NCI-H146 (cell line): ENCODE measurements around the gene KLHDC8A.
"Not testable (repeated sequence)": the region's sequence is repeated elsewhere in the genome, so short reads cannot be mapped to it uniquely, and the experiment has no call there.

Source experiments
- DNase-seq: peaks from one replicate; lab custom pipeline; 2025; lab: John Stamatoyannopoulos, UW

KLHDC8A gene

DNA sequence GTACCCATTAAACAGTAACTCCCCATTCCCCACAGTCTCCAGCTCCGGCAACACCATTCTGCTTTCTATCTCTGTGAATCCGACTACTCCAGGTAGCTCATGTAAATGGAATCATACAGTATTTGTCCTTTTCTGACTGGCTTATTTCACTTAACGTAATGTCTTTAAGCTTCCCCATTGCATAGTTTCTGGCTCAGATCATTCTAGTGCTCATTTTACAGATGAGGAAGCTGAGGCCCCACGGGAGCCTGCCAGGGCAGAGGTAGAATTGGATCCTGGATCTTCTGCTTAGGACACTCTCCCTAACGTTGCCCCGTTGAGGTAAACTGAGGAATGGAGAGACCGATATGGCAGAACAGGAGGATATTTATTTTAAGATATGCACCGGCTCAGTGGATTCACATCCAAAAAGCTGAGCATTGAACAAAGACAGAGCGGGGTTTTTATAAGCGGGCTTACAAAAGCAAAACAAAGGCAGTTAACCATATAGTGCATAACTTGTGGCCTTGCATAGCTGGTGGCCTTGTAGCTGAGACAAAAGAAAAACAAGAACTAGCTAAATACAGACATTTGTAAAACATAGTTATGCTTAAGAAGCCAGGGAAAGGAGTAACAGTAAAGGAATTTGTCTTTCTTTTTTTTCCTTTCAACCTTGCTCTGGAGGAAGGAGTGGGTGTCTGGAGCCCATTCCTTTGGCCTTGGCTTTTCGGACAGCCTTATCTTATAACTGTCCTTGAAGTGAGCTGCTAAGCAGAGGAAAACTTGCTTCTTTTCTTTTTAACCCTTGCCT, 15.3 kb upstream of the KLHDC8A start:
- DNase-seq = no peak

DNA sequence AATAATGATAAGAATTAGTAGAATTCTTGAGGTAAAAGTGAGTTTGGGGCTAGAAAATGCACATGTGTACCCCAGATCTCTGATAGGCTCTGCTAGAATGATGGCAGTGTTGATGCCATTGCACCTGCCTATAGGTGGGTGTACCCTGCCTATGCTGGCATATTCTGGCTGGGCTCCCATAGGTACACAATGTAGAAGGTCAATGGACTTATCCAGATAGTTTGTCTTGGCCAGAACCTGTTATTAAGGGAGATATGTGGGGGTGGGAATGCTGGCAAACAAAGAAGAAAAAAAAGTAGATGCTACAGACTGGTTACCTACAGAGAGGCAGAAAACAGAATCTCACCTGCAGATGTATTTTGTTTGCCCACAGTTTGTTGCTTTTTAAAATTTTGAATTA, 14.1 kb upstream of the KLHDC8A start:
- peak; percentile 77 for DNase-seq

DNA sequence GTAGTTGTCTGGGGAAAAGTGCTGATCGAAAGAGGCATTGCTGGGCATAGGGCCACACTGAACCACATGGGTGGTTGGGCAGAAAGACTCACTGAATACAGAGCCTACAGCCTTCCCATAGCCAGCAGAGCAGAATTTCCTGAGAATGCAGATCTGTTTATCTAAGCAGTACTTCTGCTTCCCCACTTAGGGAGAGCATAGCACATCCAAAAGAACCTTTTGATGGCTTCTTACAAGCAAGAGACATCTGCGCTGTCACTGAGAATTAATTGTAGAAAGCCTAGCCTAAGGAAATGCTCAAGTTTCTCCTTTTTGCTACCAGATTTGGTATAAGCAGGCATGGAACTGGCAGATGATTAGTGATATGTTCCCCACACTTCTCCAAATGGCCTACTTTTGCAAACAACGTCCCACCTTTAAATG, 13.0 kb upstream of the KLHDC8A start:
- no peak for DNase-seq

DNA sequence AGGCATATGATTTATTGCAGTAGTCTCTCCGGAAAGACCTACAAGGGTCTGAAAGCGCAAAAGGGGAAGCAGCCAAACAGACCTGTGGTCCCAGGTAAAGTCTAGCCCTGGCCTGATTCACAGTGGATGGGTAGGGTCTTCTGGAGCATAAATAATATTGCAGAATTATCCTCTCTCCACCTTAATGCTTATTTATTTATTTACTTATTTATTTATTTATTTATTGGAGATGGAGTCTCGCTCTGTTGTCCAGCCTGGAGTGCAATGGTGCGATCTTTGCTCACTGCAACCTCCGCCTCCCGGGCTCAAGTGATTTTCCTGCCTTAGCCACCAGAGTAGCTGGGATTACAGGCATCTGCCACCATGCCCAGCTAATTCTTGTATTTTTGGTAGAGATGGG, 11.8 kb upstream of the KLHDC8A start:
- no peak for DNase-seq

DNA sequence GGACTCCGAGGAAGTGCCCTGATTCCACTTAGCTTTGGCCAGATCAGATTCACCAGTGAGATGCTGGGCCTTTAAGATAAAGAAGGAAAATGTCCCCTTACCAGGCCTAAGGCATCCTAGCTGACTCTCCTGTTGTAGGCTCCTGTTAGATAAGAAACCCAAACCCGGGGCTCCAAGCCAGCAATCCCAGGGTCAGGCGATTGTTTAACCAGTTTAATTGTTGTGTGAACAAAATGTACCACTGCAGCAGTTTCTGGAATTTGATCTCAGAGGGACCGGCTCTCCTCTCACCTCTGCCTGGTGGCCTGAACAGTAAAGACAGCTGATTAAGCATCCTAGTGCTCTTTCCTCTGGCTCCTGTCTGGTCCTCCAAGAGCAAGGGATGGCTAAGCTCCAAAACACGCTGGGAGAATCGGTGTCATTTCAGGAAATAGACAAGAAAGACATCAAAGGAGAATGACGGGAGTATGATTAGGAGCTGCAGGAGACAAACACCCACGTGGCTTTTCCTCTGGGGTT, 9.3 kb upstream of the KLHDC8A start:
- DNase-seq = peak; percentile 82

DNA sequence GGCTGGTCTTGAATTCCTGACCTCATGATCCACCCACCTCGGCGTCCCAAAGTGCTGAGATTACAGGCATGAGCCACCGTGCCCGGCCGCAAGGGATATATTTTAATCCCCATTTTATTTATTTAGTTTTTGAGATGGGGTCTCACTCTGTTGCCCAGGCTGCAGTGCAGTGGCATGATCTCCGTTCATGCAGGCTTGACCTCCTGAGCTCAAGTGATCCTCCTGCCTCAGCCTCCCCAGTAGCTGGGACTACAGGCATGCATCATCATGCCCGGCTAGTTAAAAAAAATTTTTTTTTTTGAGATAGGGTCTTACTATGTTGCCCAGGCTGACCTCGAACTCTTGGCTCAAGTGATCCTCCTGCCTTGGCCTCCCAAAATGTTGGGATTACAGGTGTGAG, 8.4 kb upstream of the KLHDC8A start:
- DNase-seq = not testable (repeated sequence)

DNA sequence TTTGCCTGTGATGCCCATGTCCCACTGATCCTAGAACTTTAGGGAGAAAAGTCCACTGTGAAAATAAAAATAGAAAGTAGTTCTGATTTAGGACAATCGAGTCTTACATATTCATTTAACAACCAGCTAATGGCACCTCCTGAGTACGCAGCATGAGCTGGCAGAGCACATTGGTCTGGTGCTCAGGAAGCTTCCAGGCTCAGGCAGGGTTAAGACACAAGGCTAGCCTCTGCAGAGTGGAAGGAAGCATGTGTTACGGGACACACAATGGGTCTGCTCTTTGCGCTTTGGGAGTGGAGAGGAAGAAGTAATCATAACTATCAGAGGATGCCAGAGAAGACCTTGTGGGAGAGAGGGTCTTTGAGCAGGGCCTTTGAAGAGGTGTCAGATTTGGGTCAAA, 4.2 kb upstream of the KLHDC8A start:
- no peak for DNase-seq

DNA sequence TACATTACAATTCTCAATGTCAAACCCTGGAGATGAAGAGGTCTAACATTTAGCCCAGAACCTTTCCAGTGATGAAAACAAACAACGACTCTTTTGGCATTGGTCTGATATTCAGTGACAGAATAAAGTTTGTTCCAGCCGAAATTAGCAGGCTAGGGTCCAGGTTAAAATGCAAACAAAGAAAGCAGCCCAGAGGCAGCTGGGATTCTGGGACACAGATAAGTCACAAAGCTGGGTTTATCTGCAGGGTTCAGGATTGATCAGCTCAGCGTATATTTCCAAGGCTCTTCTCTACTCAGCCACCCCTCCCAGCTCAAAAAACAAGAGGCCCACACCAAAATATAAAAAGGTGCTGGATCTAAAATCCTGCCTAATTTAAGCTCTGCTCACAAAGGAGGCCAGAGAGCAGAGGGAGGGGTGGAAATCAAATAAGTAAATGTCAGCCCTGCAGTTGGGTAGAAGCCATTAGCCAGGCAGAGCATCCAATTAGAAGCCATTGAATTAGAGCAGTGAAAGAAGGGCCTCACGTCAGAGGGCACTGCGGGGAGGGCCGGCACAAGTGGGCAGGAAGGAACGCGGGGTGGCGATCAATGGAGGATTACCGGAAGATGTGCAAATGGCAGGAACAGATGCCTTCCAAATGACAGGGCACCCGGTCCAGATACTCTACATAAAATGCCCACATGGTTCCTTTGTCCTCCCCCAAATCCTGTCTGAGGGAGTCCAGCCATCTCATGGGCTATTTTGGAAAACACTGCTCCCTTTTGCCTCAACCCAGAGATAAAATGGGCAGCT, 3.2 kb upstream of the KLHDC8A start:
- DNase-seq = peak; percentile 82

DNA sequence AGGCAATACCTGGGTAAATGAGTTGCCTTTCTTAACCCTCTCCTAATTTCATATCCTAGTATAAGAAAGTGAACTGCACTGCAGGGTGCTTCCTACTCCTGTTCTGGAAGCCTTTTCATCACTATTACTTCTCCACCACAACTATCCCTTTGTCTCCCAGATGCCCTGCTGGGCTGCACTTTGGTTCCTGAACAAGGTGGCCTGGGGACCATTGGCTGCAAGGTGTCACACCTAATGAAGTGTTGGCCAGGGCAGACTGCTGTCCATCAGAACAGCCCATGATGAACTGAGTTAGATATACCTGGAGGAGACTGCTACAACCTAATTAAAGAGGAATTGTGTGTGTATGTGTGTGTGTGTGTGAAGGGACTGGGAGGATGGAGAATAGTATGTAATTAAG, 1.9 kb upstream of the KLHDC8A start:
- DNase-seq = peak; percentile 20

DNA sequence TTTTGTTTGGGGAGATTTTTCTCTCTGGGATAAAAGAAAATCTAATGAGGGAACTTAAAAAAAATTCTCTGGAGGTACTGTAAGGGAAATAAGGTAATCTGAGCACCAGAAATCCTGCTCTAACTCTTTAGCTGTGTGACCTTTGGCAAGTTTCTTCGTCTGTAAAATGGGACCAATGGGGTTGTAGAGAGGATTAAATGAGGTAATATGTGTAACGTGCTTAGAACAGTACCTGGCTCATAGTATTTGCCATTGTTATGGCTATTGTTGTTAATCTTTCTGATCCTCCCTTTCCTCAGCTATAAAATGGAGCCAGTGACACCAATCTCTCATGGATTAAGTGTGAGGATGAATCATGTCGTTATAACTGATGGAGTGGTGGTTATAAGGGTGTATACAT, 845 bp upstream of the KLHDC8A start:
- no peak for DNase-seq

DNA sequence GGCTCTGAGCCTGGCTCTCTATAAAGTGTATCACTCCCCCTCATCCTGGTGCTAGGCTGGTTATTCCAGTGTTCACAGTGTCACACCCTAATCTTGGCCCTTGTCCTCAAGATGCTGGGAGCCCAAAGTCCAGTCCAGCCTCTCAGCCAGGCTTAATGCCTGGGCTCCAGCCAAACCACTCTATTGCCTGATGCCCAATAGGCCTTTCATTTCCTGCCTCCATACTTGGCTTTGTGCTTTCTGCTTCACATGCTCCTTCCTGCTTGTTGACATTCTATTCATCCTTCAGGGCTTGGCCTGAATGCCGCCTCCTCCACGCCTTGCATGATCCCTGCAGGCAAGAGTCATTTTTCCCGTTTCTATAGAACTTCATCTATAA, 1.7 kb downstream of the KLHDC8A start:
- no peak for DNase-seq

DNA sequence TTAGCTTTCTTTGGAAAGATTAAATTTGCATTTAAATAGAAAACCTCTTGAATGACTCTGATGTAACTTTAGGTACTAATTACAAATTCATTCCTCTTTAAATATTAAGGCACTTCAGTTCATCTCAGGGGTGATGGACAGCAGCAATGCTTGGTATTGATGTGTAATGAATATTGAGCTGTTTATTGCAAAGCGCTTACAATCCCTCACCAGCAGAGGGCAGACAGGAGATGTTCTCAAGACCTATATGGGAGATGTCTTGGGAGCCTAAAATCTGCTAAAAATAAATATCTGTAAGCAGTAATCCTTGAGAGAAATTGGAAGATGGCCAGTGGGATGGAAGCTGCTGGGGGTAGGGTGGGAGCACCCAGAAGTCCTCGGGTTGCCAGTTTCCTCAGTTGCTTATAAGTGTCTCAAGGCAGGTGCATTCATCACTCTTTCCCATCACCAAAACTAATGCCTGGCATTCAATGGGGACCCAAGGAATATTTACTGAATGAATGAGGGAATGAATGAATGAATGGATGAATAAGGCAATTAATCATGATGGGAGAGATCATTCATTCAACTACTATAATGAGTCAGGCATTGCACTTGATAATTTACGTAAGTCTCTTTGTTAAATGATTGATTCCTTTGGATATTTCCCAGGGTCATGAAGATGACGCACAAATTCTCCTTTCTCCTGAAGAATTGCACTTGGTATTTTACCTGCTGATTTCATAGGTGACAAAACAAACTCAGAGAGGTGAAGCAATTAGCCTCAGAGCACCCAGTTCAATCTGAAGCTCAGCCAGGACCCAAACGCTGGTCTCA, 2.3 kb downstream of the KLHDC8A start:
- peak; percentile 71 for DNase-seq

DNA sequence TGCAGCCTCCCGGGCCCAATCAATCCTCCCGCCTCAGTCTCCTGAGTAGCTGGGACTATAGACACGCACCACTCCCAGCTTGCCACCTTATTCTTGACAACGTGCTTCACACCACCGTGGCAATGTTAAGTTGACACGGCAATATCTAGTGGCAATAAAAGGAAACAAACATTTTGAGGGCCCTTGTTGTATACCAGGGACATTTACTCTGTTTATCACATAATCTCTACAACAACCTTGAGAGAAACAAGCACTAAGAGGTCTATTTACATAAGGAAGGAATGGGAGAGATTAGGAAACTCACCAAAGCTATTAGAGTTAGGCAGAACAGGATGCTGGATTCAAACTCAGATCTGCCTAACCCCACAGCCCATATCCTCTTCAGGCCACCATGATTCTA, 3.1 kb downstream of the KLHDC8A start:
- DNase-seq = no peak

DNA sequence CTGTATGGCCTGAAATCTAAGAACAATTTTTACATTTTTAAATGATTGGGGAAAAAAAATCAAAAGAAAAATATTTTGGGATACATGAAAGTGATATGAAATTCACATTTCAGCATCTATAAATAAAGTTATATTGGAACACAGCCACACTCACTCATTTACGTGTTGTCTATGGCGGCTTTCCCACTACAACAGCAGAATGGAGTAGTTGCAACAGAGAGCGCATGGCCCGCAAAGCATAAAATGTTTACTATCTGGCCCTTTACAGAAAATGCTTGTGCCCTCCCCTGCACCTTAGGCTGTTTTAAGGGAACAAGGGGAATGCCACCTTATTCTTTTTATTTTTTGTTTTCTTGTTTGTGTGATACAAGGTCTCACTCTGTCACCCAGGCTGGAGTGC, 3.5 kb downstream of the KLHDC8A start:
- DNase-seq = no peak

DNA sequence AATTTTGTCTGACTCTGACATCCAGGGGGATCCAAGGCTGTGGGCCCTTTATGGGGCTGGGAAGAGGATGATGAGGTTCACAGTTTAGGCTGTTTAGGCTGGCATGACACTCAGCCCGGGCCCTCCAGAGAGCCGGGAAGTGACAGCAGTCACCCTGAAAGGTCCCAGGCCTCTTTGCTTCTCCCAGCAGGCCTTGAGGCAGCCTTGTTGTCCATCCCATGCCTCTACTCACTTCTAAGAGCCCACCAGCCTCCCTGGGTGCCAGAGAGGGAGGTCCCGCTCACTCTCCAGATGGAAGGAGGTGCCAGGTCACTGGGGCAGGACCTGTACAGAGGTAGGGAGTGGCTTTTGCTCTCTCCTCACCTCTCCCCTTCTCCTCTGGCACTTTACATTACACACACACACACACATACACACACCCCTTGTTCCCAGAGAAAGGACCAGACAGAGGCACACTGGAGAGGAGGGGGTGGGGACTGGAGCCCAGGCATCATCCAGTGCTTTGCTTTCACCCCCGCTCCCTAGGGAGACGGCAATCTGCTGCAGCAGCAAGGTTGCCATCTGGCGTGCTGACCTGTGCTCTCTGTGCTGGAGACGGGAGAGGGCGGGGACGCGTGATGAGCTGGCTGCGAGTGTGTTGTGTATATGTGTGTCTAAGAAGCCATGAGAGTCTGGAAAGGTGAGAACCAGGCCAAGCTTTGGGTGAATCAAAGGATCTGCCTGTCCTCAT, 4.6 kb downstream of the KLHDC8A start:
- DNase-seq = peak; percentile 77

DNA sequence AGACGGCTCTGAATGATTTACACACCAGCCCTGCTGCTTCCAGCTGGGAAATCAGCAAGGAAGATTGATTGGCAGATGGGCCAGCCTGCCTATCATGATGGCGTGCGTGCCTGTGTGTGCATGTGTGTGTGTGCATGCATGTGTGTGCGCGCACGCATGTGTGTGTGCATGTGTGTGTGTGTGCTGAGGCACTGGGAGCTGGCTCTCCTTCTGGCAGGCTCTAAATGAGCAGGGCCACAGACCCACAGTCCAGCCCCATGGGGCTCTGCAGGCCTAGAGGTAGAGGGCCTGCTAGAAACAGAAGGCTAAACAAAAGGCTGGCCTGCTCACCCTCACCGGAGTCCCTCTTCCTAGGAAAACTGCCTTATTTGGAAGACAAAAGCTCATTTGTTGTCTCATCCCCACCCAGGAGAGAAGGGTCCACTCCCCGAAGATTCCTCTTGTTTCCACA, 6.0 kb downstream of the KLHDC8A start:
- DNase-seq = peak; percentile 48

DNA sequence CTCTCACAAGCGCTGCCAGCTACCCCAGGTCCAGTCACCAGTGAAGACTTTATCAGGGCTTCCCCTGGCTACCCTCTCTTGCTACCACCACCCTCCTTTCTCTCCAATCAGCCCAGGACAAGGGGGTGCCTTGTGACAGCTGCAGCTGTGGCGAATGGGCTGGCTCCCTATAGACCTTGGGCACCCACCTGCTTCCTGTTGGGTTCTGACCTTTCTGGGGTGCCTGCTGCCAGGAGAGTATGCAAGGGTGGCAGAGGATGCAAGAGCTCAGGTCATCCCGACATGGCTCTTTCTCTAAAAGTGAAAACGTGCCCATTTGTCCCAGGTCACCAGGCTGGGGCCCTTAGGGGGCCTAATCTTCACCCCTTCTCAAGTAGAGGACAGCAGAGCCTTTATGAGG, 6.6 kb downstream of the KLHDC8A start:
- no peak for DNase-seq

DNA sequence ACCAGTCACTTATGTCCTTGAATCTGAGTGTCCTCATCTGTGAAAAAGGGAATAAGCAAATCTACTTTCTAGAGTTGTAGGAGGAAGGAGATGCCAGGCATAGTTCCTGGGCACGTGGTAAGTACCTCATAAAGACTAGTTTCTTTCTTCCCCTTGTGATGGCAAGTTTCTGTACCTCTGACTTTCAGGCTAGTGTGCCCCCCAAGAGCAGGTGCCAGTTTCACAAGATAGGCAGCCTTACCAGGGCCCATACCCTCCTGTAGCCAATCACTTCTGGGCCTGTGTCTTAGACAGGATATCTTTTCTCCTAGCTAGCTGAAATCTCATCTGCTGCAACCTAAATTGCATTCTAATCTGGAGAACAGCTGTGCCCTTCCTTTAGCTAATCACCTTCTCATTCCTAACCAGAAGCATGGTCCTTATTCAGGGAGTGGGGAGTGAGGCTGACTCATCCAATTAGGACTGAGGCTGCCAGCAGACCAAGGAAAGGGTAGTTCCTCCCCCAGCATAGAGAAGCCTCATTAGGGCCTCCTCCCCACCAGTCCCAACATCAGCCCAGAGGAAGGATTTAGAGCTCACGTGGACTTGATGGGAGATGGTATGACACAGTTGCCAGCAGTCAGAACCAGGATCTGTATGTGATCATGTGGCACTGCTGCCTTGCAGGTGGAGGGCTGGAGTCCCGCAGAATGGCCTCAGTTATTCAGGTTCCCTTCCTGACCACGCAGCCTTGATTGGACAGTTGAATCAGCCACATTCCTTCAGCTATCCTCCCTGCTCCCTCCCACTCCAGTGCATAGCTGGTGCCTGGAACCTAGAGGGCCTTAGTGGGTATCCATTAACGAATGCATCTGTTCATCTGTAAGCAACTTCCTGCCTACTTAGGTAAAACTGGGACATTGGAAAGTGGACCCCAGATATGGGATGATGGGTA, 7.9 kb downstream of the KLHDC8A start:
- DNase-seq = no peak

DNA sequence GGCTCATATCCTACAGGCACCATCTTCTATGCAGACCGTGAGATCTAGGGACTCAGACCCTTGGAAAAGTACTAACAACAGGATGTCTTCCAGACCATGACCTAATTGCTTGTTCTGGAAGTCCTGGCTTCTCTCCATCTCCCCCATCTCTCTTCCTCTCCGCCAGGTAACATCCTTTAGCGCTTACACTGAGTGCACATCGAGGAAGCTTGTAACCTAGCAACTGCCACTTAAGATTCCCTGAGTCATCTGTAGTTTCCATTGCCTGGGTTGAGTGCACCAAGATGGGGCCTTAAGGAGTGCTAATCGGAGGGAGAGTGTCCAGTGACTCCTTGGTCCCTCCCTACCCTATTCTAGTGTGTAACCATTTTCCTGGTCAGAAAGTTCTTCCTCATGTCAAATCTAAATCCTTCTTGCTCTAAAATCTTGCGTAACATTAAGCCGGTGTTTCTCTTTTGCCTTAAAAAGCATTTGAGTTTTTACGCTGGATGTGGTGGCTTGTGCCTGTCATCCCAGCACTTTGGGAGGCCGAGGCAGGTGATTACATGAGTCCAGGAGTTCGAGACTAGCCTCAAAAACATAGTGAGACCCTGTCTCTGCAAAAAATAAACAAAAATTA, 9.7 kb downstream of the KLHDC8A start:
- no peak for DNase-seq

DNA sequence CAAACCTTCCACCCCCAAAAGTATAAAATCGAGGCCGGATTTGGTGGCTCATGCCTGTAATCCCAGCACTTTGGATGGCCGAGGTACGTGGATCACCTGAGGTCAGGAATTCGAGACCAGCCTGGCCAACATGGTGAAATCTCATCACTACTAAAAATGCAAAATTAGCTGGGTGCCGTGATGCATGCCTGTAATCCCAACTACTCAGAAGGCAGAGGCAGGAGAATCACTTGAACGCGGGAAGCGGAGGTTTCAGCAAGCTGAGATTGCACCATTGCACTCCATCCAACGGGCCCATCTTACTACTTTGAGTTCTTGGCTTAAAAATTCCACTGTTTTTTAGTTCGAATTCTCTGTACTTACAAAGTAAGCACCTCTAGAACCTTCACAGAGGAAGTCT, 11.0 kb downstream of the KLHDC8A start:
- DNase-seq = no peak
